DOHH2 (cell line): Measurements from ENCODE around the gene MAML1.
"Not testable (repeated sequence)": the region's sequence is repeated elsewhere in the genome, so short reads cannot be mapped to it uniquely, and the experiment has no call there.

Source experiments
- H3F3A ChIP-seq: fragments of 200-600 bp; sonication (generic), shearing (Covaris generic); 2 replicates; pipeline ENCODE4 v1.6.0; 2016; ENCODE audit warnings: antibody characterized with exemption, mild to moderate bottlenecking; ENCODE audit not compliant: control insufficient read depth, insufficient read depth
- H3K27ac ChIP-seq: fragments of 200-600 bp; sonication (generic); 2 replicates; pipeline ENCODE4 v1.5.1; 2014; ENCODE audit warnings: low read depth, mild to moderate bottlenecking, low read length, moderate library complexity
- H3K27me3 ChIP-seq: fragments of 200-600 bp; sonication (generic); 2 replicates; pipeline ENCODE4 v1.6.1; 2014; ENCODE audit warnings: mild to moderate bottlenecking, low read length, mixed read lengths; ENCODE audit not compliant: control insufficient read depth
- H3K36me3 ChIP-seq: fragments of 200-600 bp; sonication (generic); 2 replicates; pipeline ENCODE4 v1.6.1; 2014; ENCODE audit warnings: mild to moderate bottlenecking, low read length, moderate library complexity, mixed read lengths; ENCODE audit not compliant: control insufficient read depth
- H3K4me1 ChIP-seq: fragments of 200-600 bp; sonication (generic); 2 replicates; pipeline ENCODE4 v1.6.1; 2014; ENCODE audit warnings: mild to moderate bottlenecking, low read length, mixed read lengths; ENCODE audit not compliant: control insufficient read depth
- H3K4me2 ChIP-seq: fragments of 200-600 bp; sonication (generic); 2 replicates; pipeline ENCODE4 v1.6.0; 2014; ENCODE audit warnings: mild to moderate bottlenecking, low read length, moderate library complexity
- H3K4me3 ChIP-seq: fragments of 200-600 bp; sonication (generic); 2 replicates; pipeline ENCODE4 v1.5.1; 2014; ENCODE audit warnings: mild to moderate bottlenecking, low read length, mixed read lengths
- H3K79me2 ChIP-seq: fragments of 200-600 bp; sonication (generic); 2 replicates; pipeline ENCODE4 v1.6.1; 2014; ENCODE audit warnings: mild to moderate bottlenecking, low read length, mixed read lengths; ENCODE audit not compliant: control insufficient read depth
- H3K9me2 ChIP-seq: fragments of 200-600 bp; sonication (generic); replicated peaks from 2 replicates; pipeline ENCODE4 v1.6.1; 2014; ENCODE audit warnings: mild to moderate bottlenecking, low read length, mixed read lengths; ENCODE audit not compliant: control insufficient read depth
- H3K9me3 ChIP-seq: fragments of 200-600 bp; sonication (generic); 2 replicates; pipeline ENCODE4 v1.6.1; 2014; ENCODE audit warnings: antibody characterized with exemption, low read length, mixed read lengths; ENCODE audit not compliant: control insufficient read depth, insufficient read depth
- H4K20me1 ChIP-seq: fragments of 200-600 bp; sonication (generic); 2 replicates; pipeline ENCODE4 v1.6.0; 2014; ENCODE audit warnings: low read depth, mild to moderate bottlenecking, antibody characterized with exemption, low read length, moderate library complexity; ENCODE audit not compliant: control insufficient read depth, insufficient read depth
- EZH2phosphoT487 ChIP-seq: fragments of 200-600 bp; sonication (generic); IDR thresholded peaks from 2 replicates; pipeline ENCODE4 v1.6.1; 2017; ENCODE audit warnings: borderline replicate concordance, mild to moderate bottlenecking, antibody characterized with exemption, low read length, moderate library complexity, mixed read lengths
- TF ChIP-seq, protein P1 (sequence below): fragments of 200-600 bp; sonication (generic); IDR thresholded peaks from one replicate; pipeline ENCODE4 v1.5.1; 2014; ENCODE audit warnings: antibody characterized with exemption, mild to moderate bottlenecking, low read depth, low read length; ENCODE audit not compliant: poor library complexity, severe bottlenecking

MAML1 gene

DNA sequence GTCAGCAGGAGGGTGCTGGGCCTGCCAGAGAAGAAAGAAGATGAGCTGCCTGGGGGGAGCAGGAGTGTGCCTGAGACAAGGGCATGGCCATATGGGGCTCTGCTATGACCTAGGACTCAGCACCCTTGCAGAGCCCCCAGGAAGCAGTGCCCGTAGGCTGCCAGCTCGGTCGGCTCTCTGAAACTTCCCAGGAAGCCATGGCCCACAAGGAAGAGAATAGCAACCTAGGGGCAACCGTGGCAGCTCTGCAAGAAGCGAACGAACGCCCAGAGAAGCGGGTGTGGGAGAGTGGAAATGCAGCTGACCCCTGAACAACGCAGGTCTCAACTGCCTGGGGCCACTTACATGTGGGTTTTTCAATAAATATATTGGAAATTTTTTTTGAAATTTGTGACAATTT, 50.5 kb downstream of the MAML1 start:
- TF ChIP-seq, protein P1, sequence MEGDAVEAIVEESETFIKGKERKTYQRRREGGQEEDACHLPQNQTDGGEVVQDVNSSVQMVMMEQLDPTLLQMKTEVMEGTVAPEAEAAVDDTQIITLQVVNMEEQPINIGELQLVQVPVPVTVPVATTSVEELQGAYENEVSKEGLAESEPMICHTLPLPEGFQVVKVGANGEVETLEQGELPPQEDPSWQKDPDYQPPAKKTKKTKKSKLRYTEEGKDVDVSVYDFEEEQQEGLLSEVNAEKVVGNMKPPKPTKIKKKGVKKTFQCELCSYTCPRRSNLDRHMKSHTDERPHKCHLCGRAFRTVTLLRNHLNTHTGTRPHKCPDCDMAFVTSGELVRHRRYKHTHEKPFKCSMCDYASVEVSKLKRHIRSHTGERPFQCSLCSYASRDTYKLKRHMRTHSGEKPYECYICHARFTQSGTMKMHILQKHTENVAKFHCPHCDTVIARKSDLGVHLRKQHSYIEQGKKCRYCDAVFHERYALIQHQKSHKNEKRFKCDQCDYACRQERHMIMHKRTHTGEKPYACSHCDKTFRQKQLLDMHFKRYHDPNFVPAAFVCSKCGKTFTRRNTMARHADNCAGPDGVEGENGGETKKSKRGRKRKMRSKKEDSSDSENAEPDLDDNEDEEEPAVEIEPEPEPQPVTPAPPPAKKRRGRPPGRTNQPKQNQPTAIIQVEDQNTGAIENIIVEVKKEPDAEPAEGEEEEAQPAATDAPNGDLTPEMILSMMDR, result no peak
- no peak for TF ChIP-seq EZH2phosphoT487

DNA sequence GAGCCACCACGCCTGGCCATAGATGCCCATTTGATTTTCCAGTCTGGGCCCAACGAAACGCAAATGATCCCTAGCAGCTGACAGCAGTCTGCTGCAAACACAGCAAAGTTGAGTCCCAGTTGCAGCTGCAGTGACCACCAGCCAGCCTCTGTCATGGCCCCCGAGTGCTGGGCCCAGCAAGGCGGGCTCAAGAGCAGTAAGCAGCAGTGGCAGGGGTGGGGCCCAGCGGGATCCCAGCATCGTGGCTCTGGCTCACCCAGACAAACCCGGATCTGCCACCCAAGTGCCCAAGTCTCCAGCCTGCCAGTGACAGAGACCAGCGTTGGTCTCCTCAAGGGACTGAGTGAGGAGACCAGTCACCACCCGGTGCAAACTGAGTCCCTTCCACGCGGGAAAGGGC, 54.2 kb downstream of the MAML1 start:
- Histone ChIP-seq H3K4me3 (no peak overlapping the region), H3K4me1 (no peaks in the 10 kb centered on the region), H3F3A (no peaks in the 10 kb centered on the region; the same call in 1 of the 2 replicates), H3K9me2 (no peaks in the 10 kb centered on the region), H3K27me3 (no peaks in the 10 kb centered on the region), H4K20me1 (no peaks in the 10 kb centered on the region), H3K9me3 (no peaks in the 10 kb centered on the region), H3K36me3 (no peaks in the 10 kb centered on the region), H3K79me2 (no peaks in the 10 kb centered on the region), H3K27ac (no peak overlapping the region), H3K4me2 (no peak overlapping the region)
- TF ChIP-seq, protein P1, result no peak
- no peak for TF ChIP-seq EZH2phosphoT487

More for the DNA sequence above, 50.5 kb downstream of the MAML1 start:
- no peaks in the 10 kb centered on the region for H3K27me3 ChIP-seq
- H3K4me3 ChIP-seq, result no peak overlapping the region
- no peak overlapping the region for H3K27ac ChIP-seq
- no peak overlapping the region for H3K4me2 ChIP-seq
- no peaks in the 10 kb centered on the region for H3F3A ChIP-seq
- H3K36me3 ChIP-seq, result peaks cover 2% of the 10 kb centered on the region; the same call in 1 of the 2 replicates
- H3K9me2 ChIP-seq, result no peaks in the 10 kb centered on the region
- H3K9me3 ChIP-seq, result no peaks in the 10 kb centered on the region
- H4K20me1 ChIP-seq, result no peaks in the 10 kb centered on the region
- H3K79me2 ChIP-seq, result no peaks in the 10 kb centered on the region
- no peaks in the 10 kb centered on the region for H3K4me1 ChIP-seq

DNA sequence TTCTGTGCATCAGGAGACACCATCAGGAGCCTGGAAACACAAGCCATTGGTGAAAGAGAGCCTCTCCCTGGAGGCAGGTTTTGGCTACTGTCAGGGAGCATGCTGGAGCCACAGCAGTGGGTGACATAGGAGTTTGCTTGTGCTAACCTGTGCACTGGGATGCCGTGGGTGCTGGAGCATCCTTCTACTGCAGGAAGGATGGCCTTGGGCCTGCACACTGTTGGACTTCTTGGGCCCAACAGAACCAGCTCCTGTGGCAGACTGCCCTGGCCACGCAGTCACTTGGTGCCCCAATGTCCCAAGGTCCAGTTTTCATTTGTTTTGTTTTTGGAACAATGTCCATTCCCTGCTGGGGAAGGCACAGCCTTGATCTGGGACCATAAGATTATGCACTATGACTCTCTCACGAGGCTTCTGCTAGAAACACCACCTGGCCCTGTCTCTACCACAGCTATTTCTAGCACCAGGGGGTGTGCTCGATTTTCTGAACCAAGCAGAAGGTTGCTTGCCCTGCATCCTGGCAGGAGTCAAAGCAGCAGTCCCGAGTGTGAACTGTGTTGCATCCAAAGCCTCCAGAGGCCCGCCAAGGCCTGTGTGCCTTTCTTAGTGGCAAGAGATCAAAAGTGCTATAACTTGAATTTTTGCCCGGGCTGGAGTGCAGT, 55.7 kb downstream of the MAML1 start:
- no peaks in the 10 kb centered on the region for H3K9me2 ChIP-seq
- TF ChIP-seq, protein P1, result no peak
- TF ChIP-seq EZH2phosphoT487, result no peak
- H3K4me1 ChIP-seq, result no peaks in the 10 kb centered on the region
- no peaks in the 10 kb centered on the region for H3K9me3 ChIP-seq
- no peak overlapping the region for H3K27ac ChIP-seq
- no peaks in the 10 kb centered on the region for H3K27me3 ChIP-seq
- H4K20me1 ChIP-seq, result no peaks in the 10 kb centered on the region
- H3K36me3 ChIP-seq, result no peaks in the 10 kb centered on the region
- H3F3A ChIP-seq, result no peaks in the 10 kb centered on the region; the same call in 1 of the 2 replicates
- H3K79me2 ChIP-seq, result no peaks in the 10 kb centered on the region
- H3K4me2 ChIP-seq, result no peak overlapping the region
- no peak overlapping the region for H3K4me3 ChIP-seq

DNA sequence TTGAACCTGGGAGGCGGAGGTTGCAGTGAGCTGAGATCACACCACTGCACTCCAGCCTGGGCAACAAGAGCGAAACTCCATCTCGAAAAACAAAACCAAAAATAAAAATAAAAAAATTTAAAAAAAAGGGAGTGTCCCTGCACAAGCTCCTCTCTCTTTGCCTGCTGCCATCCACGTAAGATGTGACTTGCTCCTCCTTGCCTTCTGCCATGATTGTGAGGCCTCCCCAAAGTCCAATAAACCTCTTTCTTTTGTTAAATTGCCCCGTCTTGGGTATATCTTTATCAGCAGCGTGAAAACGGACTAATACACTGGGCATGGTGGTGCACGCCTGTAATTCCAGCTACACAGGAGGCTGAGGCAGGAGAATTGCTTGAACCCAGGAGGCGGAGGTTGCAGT, 56.7 kb downstream of the MAML1 start:
- H3K4me1 ChIP-seq, H3F3A ChIP-seq, H3K36me3 ChIP-seq, H3K9me3 ChIP-seq, H3K27ac ChIP-seq, H4K20me1 ChIP-seq, H3K9me2 ChIP-seq, H3K4me3 ChIP-seq, H3K27me3 ChIP-seq, H3K79me2 ChIP-seq, H3K4me2 ChIP-seq: not testable (repeated sequence)
